GM18526 (cell line): Measurements from ENCODE around the gene PTTG1IP.

Experiments used
- POLR2A ChIP-seq: IDR thresholded peaks from 3 replicates; pipeline ENCODE4 v1.6.1; 2011; ENCODE audit not compliant: insufficient read length; ENCODE audit errors: extremely low read depth

PTTG1IP gene

DNA sequence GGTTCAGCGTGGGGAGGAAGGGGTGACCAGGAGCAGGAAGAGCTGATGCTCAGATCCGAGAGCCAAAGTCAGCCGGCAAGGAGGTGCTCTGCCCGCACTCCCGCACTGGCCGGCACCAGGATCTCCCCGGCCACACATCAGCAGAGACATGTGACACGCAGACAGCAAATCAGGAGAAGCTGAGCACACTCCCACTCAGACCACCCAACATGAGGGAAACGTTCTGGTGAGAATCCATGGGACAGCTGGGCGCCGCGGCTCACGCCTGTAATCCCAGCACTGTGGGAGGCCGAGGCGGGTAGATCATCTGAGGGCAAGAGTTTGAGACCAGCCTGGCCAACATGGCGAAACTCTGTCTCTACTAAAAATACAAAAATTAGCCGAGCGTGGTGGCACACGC lies 18.6 kb upstream of the PTTG1IP start:
- TF ChIP-seq POLR2A: no peak

DNA sequence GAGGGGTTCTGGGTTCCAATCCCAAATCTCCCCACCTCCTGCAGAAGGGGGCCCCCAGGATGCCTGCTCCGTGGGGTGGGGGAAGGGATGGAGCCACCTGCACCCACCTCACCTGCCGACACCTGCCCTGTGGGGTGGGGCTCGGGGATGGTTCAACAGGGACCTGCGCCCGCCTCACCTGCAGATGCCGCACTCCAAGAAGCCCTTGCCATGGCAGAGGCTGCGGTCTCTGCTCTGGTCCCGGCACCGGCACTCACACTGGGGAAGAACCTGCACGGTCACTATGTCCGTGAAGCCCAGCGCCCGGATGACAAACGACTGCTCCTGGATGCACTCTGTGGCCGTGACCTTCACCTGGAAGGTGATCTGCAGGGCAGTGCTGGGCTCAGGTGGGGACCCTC lies 18.1 kb upstream of the PTTG1IP start:
- no peak for TF ChIP-seq POLR2A

DNA sequence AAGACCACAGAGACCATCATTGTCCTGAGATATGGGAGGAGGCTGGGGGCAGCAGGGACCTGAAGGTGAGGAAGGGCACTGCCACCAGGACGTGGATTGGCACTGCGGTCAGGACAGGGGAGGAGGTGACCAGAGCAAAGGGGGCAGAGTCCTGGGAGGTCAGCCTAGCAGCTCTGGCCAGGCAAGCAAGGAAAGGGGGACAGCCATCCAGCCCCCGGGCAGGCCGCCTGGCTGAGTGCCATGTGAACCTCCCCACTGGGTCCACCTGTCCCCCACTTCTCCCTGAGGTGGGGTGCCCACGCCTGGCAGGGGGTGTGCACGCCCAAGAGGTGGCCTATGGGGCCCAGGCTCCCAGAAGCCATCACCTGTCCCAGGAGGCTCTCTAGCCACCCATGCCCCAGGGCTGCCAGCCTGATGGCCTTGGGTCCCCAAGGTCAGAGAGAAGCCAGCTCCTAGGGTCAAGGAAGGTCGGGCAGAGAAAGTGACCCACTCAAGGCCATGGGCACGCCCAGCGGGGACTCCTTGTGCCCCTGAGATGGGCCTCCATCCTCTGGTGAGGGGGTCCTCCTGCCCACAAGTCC lies 17.6 kb upstream of the PTTG1IP start:
- no peak for TF ChIP-seq POLR2A

DNA sequence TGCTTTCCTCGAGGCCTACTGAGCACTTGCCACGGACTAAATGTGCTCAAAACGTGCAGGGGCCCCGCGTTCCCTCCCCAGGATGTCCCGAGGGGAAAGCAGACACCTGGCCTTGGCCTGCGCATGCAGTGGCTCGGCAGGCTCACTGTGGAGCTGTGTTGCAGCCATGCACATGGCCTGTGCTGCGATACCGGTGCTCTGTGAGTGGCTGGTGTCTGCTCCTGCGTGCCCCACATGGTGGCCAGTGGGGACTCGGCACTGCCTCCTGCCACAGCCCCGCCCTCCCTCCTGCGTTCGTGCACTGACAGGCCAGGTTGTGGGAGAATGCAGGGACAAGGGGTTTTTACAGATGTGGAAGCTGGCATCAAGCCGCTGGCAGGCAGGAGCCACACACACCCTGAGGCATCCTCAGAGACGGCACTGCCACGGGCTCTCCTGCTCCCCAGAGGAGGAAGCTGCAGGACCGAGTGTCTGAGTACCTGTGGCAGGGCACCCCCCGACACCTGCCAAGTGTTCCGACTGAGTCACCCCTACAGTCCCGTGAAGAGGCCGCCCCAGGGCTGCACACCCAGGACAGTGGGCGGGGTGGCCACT lies 16.9 kb upstream of the PTTG1IP start:
- no peak for TF ChIP-seq POLR2A

DNA sequence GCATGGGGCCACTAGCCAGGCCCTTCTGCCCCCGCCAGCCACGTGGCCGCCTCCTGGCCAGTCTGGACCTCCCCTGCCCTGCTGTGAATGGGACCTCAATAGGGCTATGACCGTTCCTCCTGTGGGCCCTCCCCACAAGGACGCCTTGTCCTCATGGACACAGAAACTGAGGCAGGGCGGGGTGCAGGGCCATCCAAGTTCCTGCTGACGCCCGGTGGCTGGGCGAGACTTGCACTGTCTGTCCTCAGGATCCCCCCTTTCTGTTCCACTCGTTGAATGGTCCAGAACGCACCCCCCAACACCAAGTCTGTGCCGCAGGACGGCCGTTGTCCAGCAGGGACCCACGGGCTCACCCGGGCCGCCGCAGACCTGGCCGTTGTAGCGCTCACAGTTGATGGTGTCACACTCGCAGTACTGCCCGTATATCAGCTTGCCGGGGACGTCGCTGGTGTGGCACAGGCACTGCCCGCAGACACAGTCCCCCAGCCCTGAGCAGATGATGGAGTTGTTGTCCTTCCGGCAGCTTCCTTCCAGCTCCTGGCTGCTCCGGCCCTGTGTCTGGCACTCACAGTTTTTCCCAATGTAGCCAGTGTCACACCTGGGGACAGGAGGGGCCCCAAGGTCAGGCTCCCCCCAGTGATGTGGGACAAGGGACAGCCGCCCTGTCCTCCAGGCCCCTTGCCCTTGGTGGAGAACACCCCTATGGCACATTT lies 16.3 kb upstream of the PTTG1IP start:
- TF ChIP-seq POLR2A: no peak

DNA sequence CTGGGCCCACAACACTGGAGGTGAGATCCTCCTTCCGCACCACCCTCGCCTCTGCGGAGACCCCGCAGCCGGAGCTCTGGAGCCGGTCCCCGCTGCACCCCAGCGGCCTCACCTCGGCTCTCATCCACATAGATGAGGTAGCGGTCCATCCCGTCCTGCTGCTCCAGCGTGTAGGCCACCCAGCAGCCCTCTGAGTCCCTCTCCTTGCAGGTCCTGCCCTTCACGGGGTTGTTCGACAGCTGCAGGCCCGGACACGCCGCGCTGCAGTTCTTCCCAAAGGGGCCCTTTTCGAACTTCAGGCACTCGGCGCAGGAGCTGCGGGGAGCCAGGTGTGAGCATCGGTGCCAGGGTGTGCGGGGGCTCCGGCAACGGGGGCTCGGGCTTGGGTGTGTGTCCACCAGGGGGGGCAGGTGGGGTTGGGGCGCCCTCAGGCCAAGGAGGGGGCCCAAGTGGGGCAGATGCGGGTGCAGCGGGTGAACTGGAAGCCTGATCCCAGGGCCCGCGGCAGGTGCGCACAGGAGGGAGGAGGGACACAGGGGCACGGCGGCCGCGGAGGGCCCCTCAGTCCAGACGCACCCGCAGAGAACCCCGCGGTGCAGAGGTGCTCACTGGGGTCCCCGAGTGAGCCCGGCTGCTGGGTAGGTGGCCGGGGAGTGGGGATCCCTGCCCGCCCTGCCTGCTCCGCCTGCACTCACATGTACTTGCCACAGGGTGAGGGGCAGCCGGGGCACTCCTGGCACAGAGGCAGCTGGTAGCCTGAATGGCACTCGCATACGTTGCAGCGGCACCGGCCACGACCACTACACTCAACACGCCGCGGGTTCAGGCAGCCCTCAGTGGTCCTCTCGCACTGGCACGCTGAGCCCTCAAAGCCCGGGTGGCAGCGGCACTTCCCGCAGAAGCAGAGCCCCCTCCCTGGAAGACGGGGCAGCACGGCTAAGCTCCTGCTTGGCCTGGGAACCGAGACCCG lies 15.4 kb upstream of the PTTG1IP start:
- TF ChIP-seq POLR2A: no peak

DNA sequence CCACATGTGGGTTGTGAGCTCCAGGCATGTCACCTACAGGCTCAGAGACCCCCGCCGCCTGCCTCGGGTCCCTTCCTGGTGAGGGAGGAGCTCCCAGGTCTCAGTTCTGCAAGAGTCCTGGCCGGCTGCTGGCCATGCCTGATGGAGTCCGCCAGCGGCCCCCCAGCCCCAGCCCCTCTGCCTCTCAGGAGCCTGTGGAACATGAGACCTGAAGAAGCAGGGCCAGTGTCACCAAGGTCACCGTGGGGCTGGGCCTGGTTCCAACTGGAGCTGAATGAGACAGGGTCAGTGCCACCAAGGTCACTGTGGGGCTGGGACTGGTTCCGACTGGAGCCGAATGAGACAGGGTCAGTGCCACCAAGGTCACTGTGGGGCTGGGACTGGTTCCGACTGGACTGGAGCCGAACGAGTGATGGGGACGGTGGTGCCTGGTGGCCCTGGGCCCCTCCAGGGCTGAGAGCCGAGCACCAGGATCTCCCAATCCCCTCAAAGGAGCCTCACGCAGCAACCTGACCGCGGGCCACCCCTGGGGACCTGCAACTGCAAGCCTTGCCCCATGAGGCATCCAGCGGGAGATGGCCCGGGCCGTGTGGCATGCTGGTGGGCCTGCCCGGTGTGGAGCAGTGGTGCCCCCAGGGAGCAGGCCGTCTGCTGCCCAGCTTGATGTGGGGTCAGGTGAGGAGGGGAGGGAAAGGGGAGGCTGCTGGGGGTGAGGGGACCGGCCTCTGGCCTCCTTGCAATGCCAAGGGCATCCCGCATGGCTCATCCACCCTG lies 14.5 kb upstream of the PTTG1IP start:
- TF ChIP-seq POLR2A: no peak

DNA sequence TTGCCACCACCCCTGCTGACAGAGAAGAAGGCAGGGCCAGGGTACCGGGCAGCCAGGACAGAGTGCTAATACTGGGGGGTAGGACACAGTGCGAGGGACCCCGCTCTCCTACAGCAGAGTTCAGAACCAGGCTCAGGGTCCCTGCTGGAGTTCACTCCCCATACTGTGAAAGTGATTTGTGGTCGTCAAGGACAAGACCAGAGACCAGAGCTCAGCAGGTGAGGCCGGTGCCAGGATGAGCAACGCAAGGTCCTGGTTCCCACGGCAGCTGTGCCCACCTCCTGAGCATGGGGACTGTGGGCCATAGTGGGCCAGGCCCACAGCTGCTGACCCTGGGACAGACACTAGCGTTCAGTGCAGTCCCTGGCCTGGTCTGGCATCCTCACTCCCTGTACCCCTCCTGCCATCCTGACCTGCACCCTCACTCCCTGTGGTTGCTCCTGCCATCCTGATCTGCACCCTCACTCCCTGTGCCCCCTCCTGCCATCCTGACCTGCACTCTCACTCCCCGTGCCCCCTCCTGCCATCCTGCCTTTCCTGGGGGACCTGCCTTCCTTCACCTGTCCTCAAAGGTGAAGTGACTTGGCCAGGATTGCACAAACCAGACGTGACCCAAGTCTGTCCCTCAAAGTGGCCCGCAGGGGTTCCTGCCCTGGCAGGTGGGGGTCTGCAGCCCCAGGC lies 13.8 kb upstream of the PTTG1IP start:
- no peak for TF ChIP-seq POLR2A

DNA sequence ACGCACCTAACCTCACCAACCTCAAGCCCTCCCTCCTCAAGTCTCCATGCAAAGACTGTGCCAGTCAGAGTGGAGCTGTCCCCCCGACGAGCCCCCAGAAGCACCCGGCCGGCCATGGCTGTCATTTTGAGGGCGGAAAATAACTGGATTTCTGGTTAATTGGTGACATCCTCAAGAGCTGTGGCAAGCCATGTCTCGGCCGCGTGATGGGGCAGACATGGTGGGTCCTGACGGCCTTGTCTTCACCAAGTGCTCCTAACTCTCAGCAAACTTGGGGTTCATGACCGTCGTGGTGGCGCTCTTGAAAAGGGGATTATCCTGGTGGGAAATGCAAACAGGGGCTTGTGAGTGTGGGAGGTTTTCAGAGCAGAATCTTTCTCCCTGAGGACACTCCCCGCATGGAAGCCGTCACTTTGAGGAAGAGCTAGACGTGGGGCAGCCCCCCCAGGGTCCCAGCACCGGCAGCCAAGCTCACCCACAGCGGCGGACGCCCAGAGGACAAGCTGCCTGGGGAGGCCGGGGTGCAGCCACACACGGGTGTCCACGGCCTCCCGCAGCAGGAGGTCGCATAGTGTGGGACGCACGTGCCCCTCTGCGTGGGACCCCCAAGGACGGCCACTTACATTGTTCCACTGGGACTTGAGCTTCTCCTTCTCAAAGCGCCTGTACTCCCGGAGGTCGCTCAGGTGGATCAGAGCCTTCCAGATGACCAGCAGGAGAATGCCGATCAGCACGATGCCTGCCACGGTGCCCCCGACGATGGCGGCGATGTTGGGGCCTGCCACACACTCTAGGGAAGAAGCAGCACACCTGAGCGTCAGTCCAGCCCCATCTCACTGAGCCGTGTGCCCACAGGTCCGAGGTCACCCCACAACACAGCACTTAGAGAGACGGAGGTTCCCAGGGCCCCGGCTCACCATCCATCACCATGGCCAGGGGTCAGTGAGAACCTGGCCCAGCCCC lies 12.9 kb upstream of the PTTG1IP start:
- TF ChIP-seq POLR2A: no peak

DNA sequence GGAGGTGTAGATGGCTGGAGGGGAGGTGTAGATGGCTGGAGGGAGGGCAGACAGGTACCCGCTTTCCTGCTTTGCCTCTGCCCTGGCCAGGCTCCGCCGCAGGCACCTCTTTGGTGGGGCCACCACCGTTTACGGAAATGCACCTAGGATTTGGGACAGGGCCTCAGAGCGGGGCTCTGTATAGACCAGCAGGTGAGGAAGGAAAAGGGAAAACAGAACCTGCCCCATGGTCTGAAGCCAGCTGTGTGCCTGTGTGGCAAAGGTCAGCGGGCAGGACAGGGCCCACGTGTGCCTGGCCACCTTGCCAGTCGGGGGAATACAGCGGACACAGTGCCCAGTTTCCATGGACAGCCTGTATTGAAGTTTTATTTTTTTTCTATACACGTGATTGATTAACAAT lies 12.1 kb upstream of the PTTG1IP start:
- no peak for TF ChIP-seq POLR2A

DNA sequence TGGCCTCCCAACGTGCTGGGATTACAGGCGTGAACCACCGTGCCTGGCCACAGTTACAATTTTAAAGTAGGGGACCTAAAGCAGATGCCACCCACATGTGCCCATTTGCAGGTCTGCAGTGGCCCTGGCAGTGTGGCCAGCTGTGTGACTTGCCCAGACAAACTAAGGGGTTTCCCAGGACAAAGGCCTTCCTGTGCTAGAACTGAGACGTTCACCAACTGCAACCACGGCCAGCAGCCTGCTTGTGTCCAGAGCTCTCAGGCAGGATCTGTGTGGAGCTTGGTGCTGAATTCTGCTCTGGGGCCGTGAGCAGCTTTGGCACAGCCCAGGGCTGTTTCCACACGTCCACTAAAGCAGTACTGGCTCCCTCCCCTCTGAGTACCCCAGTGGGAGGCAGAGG lies 10.6 kb upstream of the PTTG1IP start:
- TF ChIP-seq POLR2A: no peak

DNA sequence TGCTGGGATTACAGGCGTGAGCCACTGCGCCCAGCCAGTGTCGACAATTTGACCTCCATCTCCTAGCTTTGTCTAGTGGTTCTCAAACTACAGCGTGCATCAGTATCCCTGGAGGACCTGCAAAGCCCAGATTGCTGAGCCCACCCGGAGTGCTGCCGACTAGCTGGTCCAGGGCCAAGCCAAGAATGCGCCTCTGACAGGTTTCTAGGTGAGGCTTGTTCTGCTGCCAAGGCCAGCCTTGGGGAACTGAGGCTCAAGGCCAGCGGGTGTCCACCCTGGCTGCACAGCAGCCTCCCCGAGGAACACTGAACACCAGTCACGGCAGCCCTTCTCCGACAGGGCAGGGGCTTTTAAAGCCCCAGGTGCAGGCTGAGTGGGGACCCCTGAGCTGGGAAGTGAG lies 9.8 kb upstream of the PTTG1IP start:
- no peak for TF ChIP-seq POLR2A

DNA sequence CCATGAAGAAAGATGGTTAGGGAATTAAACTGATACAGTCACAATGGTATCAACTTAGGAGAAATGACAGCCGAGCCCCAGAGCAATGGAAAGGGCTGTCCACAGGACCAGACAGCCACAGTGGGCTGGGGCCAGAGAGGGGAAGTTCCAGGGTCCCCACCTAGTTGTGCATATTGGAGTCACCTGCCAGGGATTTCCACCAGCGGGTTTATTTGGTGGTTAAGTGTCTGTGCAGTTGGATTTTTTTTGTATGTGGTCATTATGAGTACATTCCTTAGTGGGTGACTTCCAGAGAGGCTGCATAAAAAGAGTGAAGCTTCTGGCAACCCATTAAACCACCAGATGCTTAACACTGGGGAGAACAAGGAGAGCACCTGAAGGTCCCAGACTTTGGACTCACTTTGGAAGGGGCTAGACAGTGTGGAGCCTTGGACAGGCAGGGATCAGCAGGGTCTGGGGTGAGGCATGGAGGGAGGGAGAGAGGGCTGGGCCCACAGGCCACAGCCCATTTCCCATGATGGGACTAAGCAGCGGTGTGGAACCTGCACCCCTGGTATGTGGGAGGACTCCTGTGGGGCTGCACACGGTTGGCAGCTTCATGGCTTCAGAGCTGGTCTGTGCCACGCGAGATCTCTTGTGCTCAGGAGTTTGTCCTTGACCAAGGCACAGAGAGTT lies 7.8 kb upstream of the PTTG1IP start:
- TF ChIP-seq POLR2A: no peak
